T-helper 1 cell treated with Interleukin-12 subunit alpha and Interleukin-12 subunit beta and Interleukin-4 antibody, amounts not matched to agents 30 ng/mL and 1 ng/mL, for 36 hours (primary cell): ENCODE results near the gene RPS27L. TPM values are rescaled to one million over a fixed set of nuclear protein-coding genes. Genes with fewer than 3 reads are reported as not detected.

ENCODE experiments used
- intact Hi-C: fragments of 100-400 bp; cut with micrococcal nuclease; formaldehyde crosslinking; loops from one replicate; pipeline ENCODE4 v1.15.1; 2024
- total RNA-seq: library from RNA; stranded (reverse); gene quantifications from 2 replicates; pipeline ENCODE4 v1.2.3, GENCODE V29; 2022

RPS27L gene
- 243 and 246 TPM in 2 replicates for total RNA-seq

DNA sequence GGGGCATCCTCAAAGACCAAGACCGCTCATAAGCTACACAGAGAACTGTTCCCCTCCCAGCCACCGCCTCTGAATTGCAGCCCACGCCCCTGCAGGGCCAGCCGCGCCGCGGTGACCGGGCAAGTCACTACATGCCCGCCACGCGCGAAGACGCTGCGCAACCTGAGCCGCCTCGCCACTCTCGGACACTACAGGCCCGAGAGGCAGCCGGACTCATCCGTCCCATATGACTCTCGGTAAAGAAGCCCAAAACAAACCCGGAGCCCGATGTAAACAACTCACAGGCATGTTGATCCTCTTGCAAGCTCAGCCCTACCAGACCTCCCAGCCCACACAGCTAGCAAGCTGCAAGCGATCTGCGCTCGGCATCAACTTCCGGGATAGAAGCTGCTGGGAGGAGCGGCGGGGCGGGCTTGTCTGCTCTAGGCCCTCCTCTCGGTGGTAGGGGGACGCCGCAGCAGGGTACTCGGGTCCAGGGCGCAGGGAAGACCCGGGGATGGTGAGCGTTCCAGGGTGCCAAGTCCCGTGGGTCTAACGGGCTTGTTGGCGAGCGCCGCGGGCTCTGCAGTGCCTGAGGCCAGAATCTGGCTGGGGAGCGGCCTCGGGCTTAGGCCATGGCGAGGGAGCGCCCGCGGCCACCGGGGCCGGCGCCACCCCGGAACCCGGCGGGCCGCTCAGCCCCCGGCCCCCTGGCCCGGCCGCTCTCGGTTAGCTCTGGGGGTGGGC, at the start of gene RPS27L:
Gene RPS27L, minus strand, starts transcription at position 360 of the 726 bp plus-strand sequence. Its CDS starts 72 bp downstream, at position 288.
- intact Hi-C loops = loop anchor here (1.0 to 5.0 kb wide), 8 partner anchors 32 to 280 kb away; partner anchors contain the start of genes APH1B, LACTB and RAB8B

DNA sequence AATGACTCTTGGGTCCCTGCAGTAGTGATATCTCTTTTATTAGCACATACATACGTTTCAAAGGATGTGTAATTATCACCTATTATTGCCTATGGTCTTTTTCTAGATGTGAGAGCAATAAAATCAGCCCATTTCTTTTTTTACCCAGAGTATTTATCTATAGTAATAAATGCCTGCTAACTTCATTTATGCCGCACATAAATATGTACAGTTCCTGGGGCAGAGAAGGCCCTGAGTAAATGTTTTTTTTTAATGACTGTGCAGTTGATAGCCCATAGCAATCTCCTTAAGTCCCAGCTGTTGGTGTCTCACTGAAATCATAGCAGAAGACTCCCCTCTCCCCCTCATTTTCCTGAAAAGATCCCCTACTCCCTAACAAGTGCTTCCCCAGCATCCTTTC, 48.8 kb upstream of the RPS27L start:
- intact Hi-C loops = no loop called here

DNA sequence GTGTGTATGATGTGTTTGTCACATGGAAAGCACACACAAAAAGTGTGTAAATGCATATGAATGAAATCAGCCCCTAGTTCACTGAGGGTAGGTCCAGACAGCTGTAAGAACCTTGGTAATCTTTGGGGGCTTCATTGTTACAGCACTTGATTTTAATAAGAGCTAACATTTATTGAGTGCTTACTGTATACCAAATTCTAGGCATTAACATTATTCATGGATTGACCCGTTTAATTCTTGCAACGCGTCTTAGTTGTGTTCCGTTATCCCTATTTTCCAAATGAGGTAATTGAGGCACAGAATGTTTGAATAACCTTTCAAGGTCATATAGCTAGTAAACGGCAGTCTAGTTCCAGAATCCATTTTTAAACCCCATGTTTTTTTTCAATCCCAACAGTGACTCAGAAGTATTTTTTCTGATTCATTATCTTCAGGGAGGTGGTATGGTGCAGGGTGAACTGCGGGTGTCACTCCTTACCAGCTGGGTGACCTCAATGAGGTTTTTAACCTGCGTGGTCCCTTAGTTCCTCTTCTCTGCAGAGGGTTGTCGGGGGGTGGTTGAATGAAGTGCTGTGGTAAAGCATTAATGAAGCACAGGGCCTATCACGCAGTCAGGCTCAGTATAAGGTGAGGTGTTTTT, 46.3 kb upstream of the RPS27L start:
- intact Hi-C loops = loop anchor here (1.0 kb wide), 1 partner anchor 11 kb away; no protein-coding TSS in a partner anchor

DNA sequence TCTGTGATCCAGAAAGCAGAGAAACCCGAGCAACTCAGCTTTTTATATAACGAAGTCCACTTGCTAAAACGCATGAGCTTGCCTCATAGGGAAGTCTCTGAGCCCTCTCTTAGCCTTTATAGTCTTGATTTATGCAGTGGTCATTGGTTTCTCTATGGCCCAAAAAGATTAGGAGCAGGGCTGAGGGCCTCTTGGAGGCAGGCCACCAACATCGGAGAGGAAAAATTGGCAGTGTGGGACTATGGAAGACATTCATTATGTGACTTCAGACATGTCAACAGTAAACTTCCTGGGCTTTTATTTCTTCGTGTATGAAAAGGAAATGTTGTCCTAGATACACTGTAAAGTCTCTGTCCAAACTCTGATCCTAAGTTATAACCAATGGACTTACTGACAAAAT, 45.6 kb upstream of the RPS27L start:
- intact Hi-C loops = loop anchor here (1.0 kb wide), 1 partner anchor 7 kb away; no protein-coding TSS in a partner anchor

DNA sequence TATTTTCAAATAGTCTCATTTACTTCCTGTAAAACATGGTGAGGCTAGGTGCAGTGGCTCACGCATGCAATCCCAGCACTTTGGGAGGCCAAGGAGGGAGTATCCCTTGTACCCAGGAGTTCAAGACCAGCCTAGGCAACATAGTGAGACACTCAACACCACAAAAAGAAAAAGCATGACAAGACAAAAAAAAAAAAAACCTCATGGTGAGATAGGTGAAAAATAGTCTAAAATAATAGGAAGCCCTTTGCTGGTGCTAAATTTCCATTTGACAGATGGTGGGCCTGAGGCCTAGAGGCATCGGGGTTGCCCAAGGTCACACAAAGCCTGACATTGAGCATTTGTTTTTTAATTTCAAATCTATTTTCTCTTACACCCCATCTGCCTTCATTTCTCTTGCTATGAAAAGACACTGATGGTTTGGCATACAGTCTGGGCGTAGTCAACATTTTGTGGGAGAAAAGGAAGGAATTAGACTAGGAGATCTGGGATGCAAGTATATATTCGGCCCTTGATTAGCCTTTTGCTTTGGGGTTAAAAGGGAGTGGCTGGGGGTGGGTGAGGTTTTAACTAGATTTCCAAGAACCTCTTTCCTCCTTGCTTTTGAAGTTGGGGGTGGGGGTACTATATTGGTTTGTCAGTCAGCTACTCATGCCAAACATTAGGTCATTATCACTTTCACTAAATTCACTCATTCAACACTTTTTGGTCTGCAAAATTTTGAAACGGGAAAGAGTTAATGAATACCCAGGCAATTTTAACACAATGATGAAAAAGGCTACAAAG, 43.4 kb upstream of the RPS27L start:
- intact Hi-C loops = no loop called here

DNA sequence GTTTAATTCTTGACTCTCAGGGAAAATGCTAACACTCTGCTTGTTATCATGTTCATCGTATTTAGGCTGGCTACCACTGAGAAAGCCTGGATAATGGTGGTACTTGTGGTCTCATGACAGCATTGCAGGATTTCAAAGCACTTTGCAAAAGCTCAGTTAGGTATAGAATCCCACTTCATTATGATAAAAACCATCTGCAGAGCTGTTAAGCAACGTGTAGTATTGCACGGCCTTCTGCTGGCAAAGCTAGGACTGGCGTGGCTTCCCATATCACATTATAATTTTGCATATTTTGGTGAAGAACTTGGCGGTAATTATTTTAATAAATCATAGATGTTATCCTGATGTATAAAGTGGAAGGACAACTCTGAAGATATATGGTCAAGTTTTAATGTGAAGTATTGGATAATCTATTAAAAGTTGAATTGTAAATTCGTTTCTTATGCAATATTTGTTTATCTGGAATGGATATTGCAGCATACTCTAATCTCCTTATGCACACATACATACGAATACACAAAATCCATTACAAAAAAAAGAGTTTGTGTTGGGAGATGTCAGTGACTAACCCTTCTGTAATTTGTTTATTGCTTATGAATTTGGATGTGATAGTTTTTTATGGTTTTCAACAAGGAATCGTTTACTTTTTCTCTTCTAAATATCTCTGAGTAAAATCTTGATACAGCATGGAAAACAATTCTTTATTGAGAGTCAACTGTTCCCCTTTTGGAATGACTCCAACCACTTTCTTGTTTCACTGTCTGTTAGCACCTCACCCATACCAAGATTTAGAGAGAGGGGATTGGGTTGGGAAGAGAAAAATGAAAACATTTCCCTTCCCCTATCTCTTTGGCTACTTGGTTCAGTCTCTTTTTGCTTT, 41.3 kb upstream of the RPS27L start:
- intact Hi-C loops = no loop called here

DNA sequence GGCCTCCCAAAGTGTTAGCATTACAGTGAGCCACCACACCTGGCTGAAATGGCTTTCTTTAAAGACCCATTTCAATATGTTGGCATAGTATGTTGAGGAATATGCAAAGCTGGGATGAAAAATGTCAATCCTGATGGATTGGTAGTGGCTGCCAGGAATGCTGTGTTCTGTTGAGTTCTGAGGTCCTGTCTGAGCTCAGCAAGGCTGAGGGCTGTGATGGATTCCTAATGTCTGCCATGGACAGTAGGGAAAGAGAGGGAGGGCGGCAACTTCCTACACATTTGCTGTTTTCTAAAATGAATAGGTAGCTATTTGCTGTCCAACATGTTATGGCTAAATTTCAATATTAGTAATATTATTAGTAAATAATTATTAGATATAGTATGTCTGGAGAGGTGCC, 40.3 kb upstream of the RPS27L start:
- intact Hi-C loops = no loop called here

DNA sequence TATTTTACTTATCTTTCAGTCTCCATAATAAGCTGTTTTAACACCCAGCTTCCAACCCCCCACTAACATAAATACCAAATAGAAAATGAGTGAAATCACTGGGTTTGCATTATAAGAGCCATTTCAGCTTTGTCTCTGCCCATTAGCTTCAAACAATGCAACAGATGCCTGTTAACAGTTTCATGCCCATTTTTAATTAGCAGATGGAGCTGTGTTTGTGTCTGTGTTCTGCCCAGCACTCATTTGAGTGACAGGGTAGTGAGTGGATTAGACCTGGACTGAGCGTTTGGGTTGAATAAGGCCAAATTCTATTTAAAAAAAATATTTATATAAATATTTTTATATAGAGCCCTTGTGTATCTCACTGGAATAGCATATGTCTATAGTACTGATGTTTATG, 39.6 kb upstream of the RPS27L start:
- intact Hi-C loops = no loop called here

DNA sequence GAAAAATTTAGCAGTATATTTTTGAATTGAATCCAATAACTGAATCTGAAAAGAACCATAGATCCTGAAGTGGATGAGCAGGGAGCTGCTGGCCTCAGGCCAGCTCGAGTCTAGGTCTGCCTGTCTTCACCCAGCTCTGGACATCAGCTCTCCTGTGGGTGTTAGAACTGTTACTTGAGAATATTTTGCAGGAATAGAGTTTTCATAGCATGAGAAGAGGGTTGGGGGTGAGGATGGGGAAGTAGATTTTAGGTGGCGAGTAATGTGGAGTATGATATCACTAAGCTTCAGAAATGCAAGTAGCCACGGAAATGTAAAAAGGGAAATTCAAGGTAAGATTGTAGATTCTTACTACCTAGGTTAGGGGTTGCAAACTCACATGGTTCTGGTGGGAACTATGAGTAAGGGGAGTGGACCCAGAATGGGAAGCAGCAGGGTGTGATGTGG, 38.3 kb upstream of the RPS27L start:
- intact Hi-C loops = loop anchor here (2.0 kb wide), 1 partner anchor 147 kb away; no protein-coding TSS in a partner anchor

DNA sequence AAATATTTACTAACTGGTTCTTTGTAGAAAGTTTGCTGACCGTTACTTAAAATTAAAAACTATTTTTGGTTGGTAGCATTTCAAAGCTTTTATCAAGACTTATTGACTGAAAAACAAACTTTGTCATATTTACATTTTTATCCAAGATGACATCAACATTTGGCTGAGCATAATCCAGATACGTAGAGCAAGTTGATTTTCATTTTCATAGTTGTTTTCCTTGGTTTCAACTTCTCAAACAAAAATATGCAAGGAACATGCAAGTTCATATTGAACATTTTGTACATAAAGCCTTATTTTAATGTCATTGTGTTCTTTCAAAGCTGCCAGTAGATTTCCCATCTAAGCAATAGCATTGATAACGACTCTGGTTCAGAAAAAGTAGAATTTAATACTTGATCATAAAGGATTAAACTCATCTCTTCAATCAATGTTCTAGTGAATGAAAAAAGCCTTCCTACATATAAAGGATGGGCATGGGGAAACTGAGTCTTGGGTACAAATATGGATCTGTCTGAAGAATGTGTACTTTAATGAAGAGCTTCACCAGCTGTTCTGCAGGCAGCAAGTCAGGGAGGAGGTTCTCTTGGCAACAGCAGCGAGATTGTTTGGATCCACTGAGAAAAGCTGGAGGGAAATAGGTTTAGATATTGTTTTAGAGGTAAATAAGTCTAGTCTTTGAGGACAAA, 37.7 kb upstream of the RPS27L start:
- intact Hi-C loops = loop anchor here (2.0 to 5.0 kb wide), 3 partner anchors 146 to 967 kb away; partner anchors contain the start of gene PPIB

DNA sequence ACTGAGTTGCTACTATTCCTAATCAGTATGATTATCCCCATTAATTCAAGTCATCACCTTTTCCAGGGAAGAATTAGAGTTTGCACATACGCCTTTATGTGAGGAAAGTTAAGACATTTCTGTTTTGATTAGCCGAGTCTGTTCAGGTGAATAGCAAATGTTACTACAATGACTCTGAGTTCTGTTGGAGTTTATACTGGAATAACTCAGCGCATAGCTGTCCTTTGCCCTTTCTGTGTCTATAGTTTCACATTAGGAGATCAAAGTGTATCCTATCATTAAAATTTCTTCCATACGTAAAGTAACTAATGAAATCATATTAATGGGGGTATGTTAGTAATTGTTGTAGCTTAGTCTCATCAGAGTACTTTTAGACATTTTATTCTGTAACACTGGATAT, 37.0 kb upstream of the RPS27L start:
- intact Hi-C loops = loop anchor here (2.0 to 5.0 kb wide), 3 partner anchors 146 to 968 kb away; partner anchors contain the start of gene PPIB

DNA sequence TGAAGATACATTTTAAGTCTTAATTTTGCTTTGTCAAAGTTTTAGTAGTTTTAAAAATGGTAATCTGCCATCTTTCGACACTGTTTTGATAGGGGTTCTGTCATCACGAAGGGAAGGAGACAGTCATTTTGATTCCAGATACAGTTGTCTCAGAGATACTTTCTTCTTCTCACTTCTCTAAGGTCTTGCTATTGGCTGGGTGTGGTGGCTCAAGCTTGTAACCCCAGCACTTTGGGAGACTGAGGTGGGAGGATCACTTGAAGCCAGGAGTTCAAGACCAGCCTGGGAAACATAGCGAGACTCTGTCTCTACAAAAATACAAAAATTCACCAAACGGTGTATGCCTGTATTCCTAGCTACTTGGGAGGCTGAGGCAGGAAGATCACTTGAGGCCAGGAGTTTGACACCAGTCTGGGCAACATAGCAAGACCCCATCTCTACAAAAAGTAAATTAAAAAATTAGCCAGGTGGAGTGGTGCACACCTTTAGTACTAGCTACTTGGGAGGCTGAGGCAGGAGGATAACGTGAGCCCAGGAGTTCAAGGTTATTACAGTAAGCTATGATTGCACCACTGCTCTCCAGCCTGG, 35.4 kb upstream of the RPS27L start:
- intact Hi-C loops = loop anchor here (1.0 to 5.0 kb wide), 7 partner anchors 12 to 970 kb away; partner anchors contain the start of genes CIAO2A and PPIB

DNA sequence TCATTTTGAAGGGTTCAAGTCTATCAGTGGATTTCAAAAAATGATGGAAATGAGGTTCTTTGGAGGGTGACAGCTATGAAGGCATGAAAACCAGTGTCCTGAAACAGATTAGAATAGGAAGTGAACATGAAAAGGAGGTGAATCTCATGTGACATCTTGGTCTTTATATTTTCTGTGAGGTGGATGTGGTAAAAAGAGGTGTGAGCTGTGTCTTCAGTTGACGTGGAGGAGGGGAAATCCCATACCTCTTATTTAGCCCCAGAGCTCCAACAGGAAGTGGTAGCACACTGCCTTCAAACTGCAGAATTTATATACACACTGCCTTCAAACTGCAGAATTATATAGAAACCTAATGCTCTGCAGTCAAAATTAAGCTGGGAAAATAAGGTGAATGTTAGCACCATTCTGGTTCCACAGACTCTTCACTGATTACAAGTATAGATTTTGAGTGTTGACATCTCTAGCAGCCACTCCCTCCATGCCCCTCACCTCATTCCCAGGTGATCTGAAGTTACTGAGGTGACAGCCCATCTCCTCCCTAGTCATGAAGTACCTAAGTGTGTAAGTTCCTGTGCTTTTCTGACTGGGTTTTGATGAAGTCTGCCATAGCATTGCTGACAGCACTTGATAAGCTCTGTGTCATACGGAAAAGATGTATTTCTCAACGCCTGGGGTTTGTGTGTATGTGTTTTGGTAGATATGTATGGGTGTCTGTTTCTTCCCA, 34.8 kb upstream of the RPS27L start:
- intact Hi-C loops = loop anchor here (1.0 to 5.0 kb wide), 7 partner anchors 12 to 970 kb away; partner anchors contain the start of genes CIAO2A and PPIB

DNA sequence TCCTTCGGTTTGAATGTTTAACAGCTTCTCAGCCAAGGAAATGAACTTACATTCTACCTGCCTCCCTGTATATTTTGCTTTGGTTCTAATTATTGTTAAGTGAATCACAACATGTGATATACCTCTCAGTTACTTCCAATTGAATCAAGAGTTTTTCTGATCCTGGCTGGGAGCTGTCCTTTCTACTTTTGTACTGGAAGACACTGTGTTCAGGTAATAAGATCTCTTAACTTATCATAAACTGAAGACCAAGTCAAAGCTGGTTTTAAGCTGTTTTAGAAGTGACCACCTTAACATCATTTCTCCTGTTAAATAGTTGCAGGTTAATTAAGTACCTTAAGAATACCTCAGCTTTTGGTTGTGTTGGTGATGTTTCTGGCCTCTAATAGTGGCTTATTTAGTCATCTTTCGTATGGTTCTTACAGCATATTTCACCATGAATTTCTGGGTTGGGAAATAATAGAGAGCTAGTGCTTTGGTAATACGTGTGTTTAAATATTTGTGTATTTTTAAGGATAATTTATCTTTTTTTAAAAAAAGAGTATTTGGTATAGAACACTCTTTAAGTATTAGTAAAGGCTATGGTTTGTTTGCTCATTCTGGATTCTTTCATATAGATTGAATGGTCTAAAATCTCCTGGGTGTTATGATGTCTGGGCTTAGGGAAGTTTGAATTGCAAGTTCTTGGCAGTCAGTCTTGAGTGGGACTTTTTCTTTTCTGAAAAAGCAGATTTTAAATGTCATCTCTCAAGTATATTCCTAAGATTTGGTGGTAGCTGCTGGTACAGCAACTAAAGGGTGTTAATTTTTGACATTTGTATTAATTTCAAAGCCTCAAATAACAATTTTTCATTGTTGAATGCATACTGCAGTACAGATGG, 33.7 kb upstream of the RPS27L start:
- intact Hi-C loops = loop anchor here (5.0 kb wide), 2 partner anchors 821 to 971 kb away; partner anchors contain the start of gene PPIB

DNA sequence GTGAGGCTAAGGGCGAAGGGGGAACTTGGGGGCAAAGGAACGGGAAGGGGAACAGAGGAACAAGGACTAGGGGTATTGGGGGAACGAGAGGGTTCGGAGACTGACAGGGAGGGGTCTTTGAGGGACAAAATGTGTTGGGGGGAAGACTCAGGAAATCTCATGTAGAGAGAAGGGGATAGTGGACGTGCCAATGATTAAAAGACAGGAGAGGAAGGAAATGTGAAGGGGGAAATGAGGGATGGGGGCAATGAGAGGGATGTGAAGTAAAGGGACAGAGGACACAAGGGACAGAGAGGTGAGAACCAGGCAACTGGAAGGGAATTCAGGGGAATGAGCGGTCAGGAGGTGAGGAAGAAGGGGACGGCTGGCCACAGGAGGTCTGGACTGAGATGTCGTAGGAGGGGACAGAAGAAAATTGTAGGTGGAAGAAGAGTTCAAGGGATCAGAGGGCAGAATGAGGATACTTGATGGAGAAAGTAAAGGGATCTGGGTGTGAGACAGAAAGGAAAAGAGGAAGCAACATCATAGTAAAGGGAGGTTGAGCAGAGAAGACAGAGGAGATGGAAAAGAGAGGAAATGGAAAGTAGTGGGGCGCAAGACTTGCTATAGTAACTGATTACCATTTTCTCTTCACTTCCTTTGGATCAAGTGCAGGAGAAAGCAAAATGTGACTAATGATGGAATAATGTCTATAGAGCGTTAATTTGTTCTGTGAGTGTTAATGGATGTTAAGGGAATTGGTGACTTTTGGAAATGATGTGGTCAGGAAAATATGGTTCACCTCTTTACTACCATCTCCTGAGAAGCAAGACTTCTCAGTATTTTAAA, 32.9 kb upstream of the RPS27L start:
- intact Hi-C loops = loop anchor here (1.0 to 5.0 kb wide), 8 partner anchors 33 to 972 kb away; partner anchors contain the start of genes APH1B, PPIB, RPS27L and USP3
